K562 (cell line): Measurements from ENCODE around the gene NTSR1. TPM values are rescaled to one million over a fixed set of nuclear protein-coding genes. Genes with fewer than 3 reads are reported as not detected.

ENCODE experiments used
- EP400 ChIP-seq: fragments of 450-650 bp; IDR thresholded peaks from 2 replicates; pipeline ENCODE4 v1.6.1; 2017; ENCODE audit warnings: antibody characterized with exemption, mild to moderate bottlenecking, moderate library complexity
- HDGF ChIP-seq: fragments of 450-650 bp; IDR thresholded peaks from 2 replicates; pipeline ENCODE4 v1.6.1; 2016
- IRF9 ChIP-seq: fragments of 450-650 bp; IDR thresholded peaks from 2 replicates; pipeline ENCODE4 v1.6.1; 2016; ENCODE audit warnings: missing biosample characterization, missing genetic modification characterization
- PHTF2 ChIP-seq: fragments of 250-450 bp; sonication (Bioruptor Pico); IDR thresholded peaks from 2 replicates; pipeline ENCODE4 v1.5.0; 2021; ENCODE audit warnings: mild to moderate bottlenecking
- REST ChIP-seq, 2 experiments: fragments of 450-650 bp; formaldehyde crosslinking in 1 of 2; IDR thresholded peaks; 2 replicates each; pipeline versions ENCODE4 v1.4.0 to v1.6.1; 2014 to 2020; ENCODE audit warnings: mild to moderate bottlenecking in 2 of 2, borderline replicate concordance in 1 of 2, low read depth in 1 of 2
- SREBF1 ChIP-seq: fragments of 150-350 bp; IDR thresholded peaks from 2 replicates; pipeline ENCODE4 v1.6.1; 2014; ENCODE audit warnings: antibody characterized with exemption, low read depth, low read length, borderline replicate concordance
- ZNF717 ChIP-seq: fragments of 250-450 bp; sonication (Bioruptor Pico); IDR thresholded peaks from 2 replicates; pipeline ENCODE4 v1.5.0; 2021
- polyA plus RNA-seq, 8 experiments: library from polyadenylated mRNA; depleted of rRNA in 4 of 8; stranded (reverse) in 5 of 8; unstranded in 3 of 8; fragments of >200 nt; fragmentation: Nextera tagmentation in 2 of 8; fragmentation: Illumina TruSeq in 1 of 8; extraction: Ambion mirVana in 2 of 8; extraction: Trizol in 1 of 8; gene quantifications; 2 replicates each; pipeline versions ENCODE4 v1.2.1 to v1.2.3, GENCODE V29; 2011 to 2014; ENCODE audit warnings: inconsistent platforms in 1 of 8, missing spikeins in 1 of 8
- total RNA-seq, 7 experiments: library from RNA; depleted of rRNA in 6 of 7; stranded (reverse); fragments of >200 nt in 6 of 7; fragmentation: Illumina TruSeq in 2 of 7; extraction: Trizol in 2 of 7; gene quantifications; 2 replicates each; pipeline versions ENCODE4 v1.2.1 to v1.2.3, GENCODE V29; 2011 to 2021; ENCODE audit warnings: low replicate concordance in 1 of 7

Gene NTSR1
- total and polyA plus RNA-seq, 9 of the 15 experiments (the other 6 are each of a cell fraction or from before 2014, with no cell fraction given): 0.04 to 0.40 (median 0.13) TPM; not detected in 3

- peak; percentile 89 for TF ChIP-seq REST (IDR thresholded peaks at IDR 0.05; ENCODE audit: borderline replicate concordance)
- no peak for TF ChIP-seq REST (CRISPR knock-in tag; IDR thresholded peaks at IDR 0.05; ENCODE audit: low read depth)
- TF ChIP-seq EP400: no peak
- TF ChIP-seq SREBF1: no peak
- no peak for TF ChIP-seq HDGF
- TF ChIP-seq PHTF2 (CRISPR knock-in tag): no peak
- no peak for TF ChIP-seq IRF9 (tag)
- no peak for TF ChIP-seq ZNF717 (CRISPR knock-in tag)
Measured at GRCh38 chr20:62668441-62669027, 40.1 kb upstream of the NTSR1 start (continued).
